HEK293 (cell line): Measurements from ENCODE around the gene FOSL1.

ENCODE experiments used
- CTCF ChIA-PET: fragments of 350-600 bp; formaldehyde crosslinking; extraction: SDS; loops from one replicate; lab custom pipeline; 2021; ENCODE audit warnings: antibody characterized with exemption; lab: Yijun Ruan, JAX
- POLR2A ChIA-PET: fragments of 300-600 bp; formaldehyde crosslinking; extraction: SDS; loops from one replicate; lab custom pipeline; 2020; ENCODE audit warnings: antibody characterized with exemption, inconsistent platforms; lab: Yijun Ruan, JAX
- H3K27ac ChIP-seq: fragments of 200-500 bp; sonication (Bioruptor generic); 2 replicates; pipeline ENCODE4 v1.5.1; 2014; ENCODE audit warnings: low read depth, low read length, control low read depth, inconsistent platforms; ENCODE audit errors: extremely low read depth
- H3K36me3 ChIP-seq, 2 experiments: fragments of 200-500 bp in 1 of 2; sonication (Bioruptor generic) in 1 of 2; 1 replicate in 1 of 2; 2 replicates in 1 of 2; pipeline ENCODE4 v1.5.1; 2014 to 2017; ENCODE audit warnings: inconsistent platforms in 2 of 2, low read length in 2 of 2; ENCODE audit not compliant: control insufficient read depth in 2 of 2, insufficient read depth in 1 of 2
- H3K4me1 ChIP-seq: fragments of 200-500 bp; sonication (Bioruptor generic); 2 replicates; pipeline ENCODE4 v1.5.1; 2014; ENCODE audit warnings: mild to moderate bottlenecking, low read length, inconsistent platforms; ENCODE audit not compliant: control insufficient read depth, insufficient read depth
- H3K4me3 ChIP-seq: 2 replicates; pipeline ENCODE4 v1.5.1; 2011; ENCODE audit warnings: low read depth, mild to moderate bottlenecking, control low read depth, low read length, moderate library complexity
- H3K9me3 ChIP-seq: fragments of 200-500 bp; sonication (Bioruptor generic); 2 replicates; pipeline ENCODE4 v1.5.1; 2014; ENCODE audit warnings: low read depth, low read length, inconsistent platforms; ENCODE audit not compliant: control insufficient read depth, insufficient read depth
- GLIS2 ChIP-seq: fragments of 450-650 bp; formaldehyde crosslinking; IDR thresholded peaks from 2 replicates; pipeline ENCODE4 v1.5.1; 2016; ENCODE audit warnings: missing biosample characterization, missing genetic modification characterization
- SP2 ChIP-seq: fragments of 450-650 bp; formaldehyde crosslinking; IDR thresholded peaks from 2 replicates; pipeline ENCODE4 v1.5.1; 2016; ENCODE audit warnings: missing biosample characterization, missing genetic modification characterization
- ZBTB48 ChIP-seq: fragments of 450-650 bp; formaldehyde crosslinking; IDR thresholded peaks from 2 replicates; pipeline ENCODE4 v1.5.1; 2016; ENCODE audit warnings: missing biosample characterization, missing genetic modification characterization
- ZIC2 ChIP-seq: fragments of 450-650 bp; formaldehyde crosslinking; IDR thresholded peaks from 2 replicates; pipeline ENCODE4 v1.5.1; 2016; ENCODE audit warnings: missing biosample characterization, missing genetic modification characterization
- ZNF112 ChIP-seq: fragments of 450-650 bp; formaldehyde crosslinking; IDR thresholded peaks from 2 replicates; pipeline ENCODE4 v1.5.0; 2017; ENCODE audit warnings: missing biosample characterization, missing genetic modification characterization
- ZNF157 ChIP-seq: fragments of 450-650 bp; formaldehyde crosslinking; IDR thresholded peaks from 2 replicates; pipeline ENCODE4 v1.5.1; 2016; ENCODE audit warnings: missing biosample characterization, missing genetic modification characterization
- ZNF169 ChIP-seq: fragments of 450-650 bp; formaldehyde crosslinking; IDR thresholded peaks from 2 replicates; pipeline ENCODE4 v1.5.1; 2016; ENCODE audit warnings: missing biosample characterization, missing genetic modification characterization
- ZNF184 ChIP-seq: fragments of 450-650 bp; IDR thresholded peaks from 2 replicates; pipeline ENCODE4 v1.5.1; 2018; ENCODE audit warnings: missing biosample characterization, mild to moderate bottlenecking, missing genetic modification characterization
- ZNF76 ChIP-seq: fragments of 450-650 bp; formaldehyde crosslinking; IDR thresholded peaks from 2 replicates; pipeline ENCODE4; 2016; ENCODE audit warnings: low read depth, missing biosample characterization, missing genetic modification characterization, borderline replicate concordance
- ZSCAN30 ChIP-seq: fragments of 450-650 bp; IDR thresholded peaks from 2 replicates; pipeline ENCODE4 v1.5.1; 2018; ENCODE audit warnings: missing biosample characterization, mild to moderate bottlenecking, missing genetic modification characterization, moderate library complexity
- TF ChIP-seq, protein P1 (sequence below): fragments of 450-650 bp; IDR thresholded peaks from 2 replicates; pipeline ENCODE4 v1.5.1; 2018; ENCODE audit warnings: missing biosample characterization, mild to moderate bottlenecking, missing genetic modification characterization
- TF ChIP-seq, protein P2 (sequence below): fragments of 450-650 bp; formaldehyde crosslinking; IDR thresholded peaks from 2 replicates; pipeline ENCODE4 v1.5.1; 2016; ENCODE audit warnings: missing biosample characterization, missing genetic modification characterization

Gene FOSL1

DNA sequence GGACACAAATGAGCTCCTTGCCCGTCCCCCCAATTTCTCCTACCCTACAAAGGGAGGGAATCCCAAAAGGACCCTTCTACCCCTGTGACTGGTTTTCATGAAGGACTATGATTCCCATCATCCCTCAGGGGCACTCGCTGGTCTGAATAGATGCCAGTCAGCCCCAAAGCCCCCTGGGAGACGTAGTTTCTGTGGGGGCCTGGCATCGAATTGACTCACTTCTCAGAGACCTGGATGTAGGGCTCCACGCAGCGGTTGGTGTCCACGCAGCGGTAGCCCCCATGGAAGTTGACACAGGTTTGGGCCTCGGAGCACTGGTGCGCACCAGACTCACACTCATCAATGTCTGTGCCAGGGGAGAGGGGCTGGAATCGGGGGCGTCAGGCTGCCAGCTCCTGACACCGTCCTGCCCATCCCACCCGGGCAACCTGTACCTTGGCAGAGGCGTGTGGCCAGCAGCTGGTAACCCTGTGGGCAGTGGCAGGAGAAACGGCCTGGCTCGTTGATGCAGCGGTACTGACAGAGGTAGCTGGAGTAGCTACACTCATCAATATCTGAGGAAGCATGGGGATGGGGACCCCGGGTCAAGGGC is 32.0 kb downstream of the FOSL1 start:
- Histone ChIP-seq H3K4me3 (no peak overlapping the region), H3K36me3 (peaks cover 0 to 49% of the 10 kb centered on the region in 2 experiments; a peak in 1 of 3 replicates), H3K27ac (no peak overlapping the region), H3K9me3 (no peaks in the 10 kb centered on the region), H3K4me1 (no peaks in the 10 kb centered on the region)
- CTCF ChIA-PET, result interaction anchor here (0.7 to 4.2 kb wide), 4 partner anchors 8 to 28 kb away, joined by 3 to 37 read pairs (median 11); partner anchors contain the start of gene MUS81
- no peak for TF ChIP-seq ZBTB48
- 0 out of 2 replicates have a peak, but pooled peaks have one; percentile 35 for TF ChIP-seq ZNF76 (tag by site-specific recombination)
- POLR2A ChIA-PET, result interaction anchor here (0.5 to 6.6 kb wide), 7 partner anchors 8 to 125 kb away, joined by 3 to 111 read pairs (median 9); partner anchors contain the start of genes CFL1, CTSW, FIBP and MUS81

DNA sequence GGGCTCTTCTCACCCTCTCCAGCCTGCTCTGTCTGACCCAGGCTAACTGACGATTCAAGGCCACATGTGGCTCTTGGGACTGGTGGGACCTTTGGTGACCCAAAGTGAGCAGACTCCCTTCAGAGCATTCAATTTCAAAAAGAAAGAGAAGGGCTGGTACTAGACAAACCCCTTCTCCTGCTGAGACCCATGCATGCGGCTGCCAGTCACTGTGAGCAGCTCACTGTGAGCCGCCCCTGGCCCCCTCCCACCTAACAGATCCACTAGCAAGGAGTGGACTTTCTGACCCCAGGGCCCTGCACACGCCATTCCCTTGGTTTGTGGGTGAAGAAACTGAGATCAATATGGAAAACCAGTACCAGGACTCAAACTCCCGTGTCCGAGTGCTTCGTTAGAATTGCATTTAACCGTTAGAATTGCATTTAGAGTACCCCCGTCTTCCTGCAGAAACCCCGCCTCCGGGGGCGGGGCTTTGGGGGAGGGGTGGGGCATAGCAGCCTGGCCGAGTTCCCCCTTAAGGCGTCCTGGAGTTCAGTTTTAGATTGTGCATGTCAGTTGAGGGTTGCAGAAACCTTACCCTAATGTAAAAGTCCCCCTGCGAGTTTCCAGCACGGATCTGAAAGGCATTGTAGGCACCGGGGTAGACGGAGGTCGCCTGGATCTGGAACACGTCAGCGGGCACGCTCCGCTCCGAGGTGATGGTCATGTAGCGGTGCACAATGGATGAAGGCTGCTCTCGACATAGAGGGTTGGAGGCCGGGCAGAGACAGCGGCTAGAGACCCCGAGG is 32.7 kb downstream of the FOSL1 start:
- TF ChIP-seq ZNF169 (tag by site-specific recombination), result no peak
- TF ChIP-seq ZNF112, result no peak
- TF ChIP-seq, protein P1, sequence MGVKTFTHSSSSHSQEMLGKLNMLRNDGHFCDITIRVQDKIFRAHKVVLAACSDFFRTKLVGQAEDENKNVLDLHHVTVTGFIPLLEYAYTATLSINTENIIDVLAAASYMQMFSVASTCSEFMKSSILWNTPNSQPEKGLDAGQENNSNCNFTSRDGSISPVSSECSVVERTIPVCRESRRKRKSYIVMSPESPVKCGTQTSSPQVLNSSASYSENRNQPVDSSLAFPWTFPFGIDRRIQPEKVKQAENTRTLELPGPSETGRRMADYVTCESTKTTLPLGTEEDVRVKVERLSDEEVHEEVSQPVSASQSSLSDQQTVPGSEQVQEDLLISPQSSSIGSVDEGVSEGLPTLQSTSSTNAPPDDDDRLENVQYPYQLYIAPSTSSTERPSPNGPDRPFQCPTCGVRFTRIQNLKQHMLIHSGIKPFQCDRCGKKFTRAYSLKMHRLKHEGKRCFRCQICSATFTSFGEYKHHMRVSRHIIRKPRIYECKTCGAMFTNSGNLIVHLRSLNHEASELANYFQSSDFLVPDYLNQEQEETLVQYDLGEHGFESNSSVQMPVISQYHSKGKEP, result 0 out of 2 replicates have a peak, but pooled peaks have one; percentile 27
- peak; percentile 21; the same call in 1 of the 2 replicates for TF ChIP-seq SP2
- no peaks in the 10 kb centered on the region for H3K4me1 ChIP-seq
- H3K27ac ChIP-seq, result no peak overlapping the region
- H3K9me3 ChIP-seq, result no peaks in the 10 kb centered on the region
- ChIA-PET CTCF (interaction anchor here (2.9 kb wide), 1 partner anchor 17 kb away, joined by 18 read pairs; no protein-coding TSS in a partner anchor), POLR2A (interaction anchor here (1.1 to 6.6 kb wide), 4 partner anchors 8 to 21 kb away, joined by 3 to 111 read pairs (median 12); partner anchors contain the start of genes CFL1, FIBP and MUS81)
- H3K4me3 ChIP-seq, result no peak overlapping the region
- H3K36me3 ChIP-seq, result peaks cover 0 to 56% of the 10 kb centered on the region in 2 experiments; a peak in 1 of 3 replicates

DNA sequence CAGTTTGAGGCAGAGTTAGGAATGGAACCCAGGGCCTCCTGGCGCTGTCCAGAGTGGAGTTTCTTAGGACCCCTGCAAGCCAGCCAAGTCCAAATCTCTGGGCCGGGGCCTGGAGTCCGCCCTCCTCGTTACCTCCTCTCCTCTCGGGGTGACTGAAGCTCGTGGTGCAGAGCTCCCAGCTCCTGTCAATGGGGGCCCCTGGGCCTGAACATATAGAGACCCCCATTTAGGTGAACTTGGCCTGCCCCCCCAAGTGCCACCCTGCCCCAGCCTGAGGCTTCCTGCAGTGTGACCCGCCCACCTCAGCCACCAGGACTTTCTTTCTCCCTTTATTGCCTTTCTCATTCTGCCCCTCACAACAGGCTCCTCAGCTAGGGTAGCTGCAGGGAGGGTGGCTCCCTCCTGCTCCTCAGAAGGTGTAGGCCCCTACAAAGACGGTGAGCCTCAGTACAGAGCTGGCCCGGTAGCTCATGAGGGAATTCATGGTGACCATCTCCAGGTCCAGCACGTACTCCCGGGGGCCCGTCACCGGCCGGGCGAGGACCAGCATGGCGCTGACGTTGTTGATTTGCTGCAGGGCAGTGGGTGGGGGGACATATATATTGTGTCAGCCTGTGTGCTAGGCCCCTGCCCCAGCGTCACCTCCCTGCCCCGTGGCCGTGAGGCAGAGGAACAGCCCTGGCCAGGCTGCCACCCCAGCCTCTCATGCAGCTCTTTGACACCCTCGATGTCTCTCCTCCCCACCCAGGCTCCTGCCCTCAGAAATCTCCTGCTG is 33.5 kb downstream of the FOSL1 start:
- Histone ChIP-seq H3K9me3 (no peaks in the 10 kb centered on the region), H3K4me3 (no peak overlapping the region), H3K4me1 (no peaks in the 10 kb centered on the region), H3K36me3 (peaks cover 0 to 64% of the 10 kb centered on the region in 2 experiments; a peak in 1 of 3 replicates), H3K27ac (no peak overlapping the region)
- TF ChIP-seq ZNF184 (tag by site-specific recombination) (no peak), ZNF112 (no peak), GLIS2 (tag by site-specific recombination) (peak; percentile 27; the same call in 1 of the 2 replicates), ZIC2 (tag by site-specific recombination) (peak; percentile 57), ZSCAN30 (tag by site-specific recombination) (no peak), ZNF157 (tag by site-specific recombination) (no peak)
- TF ChIP-seq, protein P2, sequence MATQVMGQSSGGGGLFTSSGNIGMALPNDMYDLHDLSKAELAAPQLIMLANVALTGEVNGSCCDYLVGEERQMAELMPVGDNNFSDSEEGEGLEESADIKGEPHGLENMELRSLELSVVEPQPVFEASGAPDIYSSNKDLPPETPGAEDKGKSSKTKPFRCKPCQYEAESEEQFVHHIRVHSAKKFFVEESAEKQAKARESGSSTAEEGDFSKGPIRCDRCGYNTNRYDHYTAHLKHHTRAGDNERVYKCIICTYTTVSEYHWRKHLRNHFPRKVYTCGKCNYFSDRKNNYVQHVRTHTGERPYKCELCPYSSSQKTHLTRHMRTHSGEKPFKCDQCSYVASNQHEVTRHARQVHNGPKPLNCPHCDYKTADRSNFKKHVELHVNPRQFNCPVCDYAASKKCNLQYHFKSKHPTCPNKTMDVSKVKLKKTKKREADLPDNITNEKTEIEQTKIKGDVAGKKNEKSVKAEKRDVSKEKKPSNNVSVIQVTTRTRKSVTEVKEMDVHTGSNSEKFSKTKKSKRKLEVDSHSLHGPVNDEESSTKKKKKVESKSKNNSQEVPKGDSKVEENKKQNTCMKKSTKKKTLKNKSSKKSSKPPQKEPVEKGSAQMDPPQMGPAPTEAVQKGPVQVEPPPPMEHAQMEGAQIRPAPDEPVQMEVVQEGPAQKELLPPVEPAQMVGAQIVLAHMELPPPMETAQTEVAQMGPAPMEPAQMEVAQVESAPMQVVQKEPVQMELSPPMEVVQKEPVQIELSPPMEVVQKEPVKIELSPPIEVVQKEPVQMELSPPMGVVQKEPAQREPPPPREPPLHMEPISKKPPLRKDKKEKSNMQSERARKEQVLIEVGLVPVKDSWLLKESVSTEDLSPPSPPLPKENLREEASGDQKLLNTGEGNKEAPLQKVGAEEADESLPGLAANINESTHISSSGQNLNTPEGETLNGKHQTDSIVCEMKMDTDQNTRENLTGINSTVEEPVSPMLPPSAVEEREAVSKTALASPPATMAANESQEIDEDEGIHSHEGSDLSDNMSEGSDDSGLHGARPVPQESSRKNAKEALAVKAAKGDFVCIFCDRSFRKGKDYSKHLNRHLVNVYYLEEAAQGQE (tag by site-specific recombination), result peak; percentile 35; the same call in 1 of the 2 replicates
- CTCF ChIA-PET, result interaction anchor here (0.7 to 2.9 kb wide), 2 partner anchors 18 to 118 kb away, joined by 3 to 18 read pairs; no protein-coding TSS in a partner anchor
- POLR2A ChIA-PET, result interaction anchor here (0.5 to 6.6 kb wide), 3 partner anchors 7 to 114 kb away, joined by 3 to 111 read pairs (median 6); partner anchors contain the start of genes CFL1 and MUS81
